HepG2 (cell line): ENCODE results near the gene ZNF281. TPM values are rescaled to one million over a fixed set of nuclear protein-coding genes. Genes with fewer than 3 reads are reported as not detected.
A peak's percentile ranks its signal among the peaks of the same experiment; 100 is the strongest.

Experiments used
- CEBPZ ChIP-seq: IDR thresholded peaks from 2 replicates; pipeline ENCODE4 v1.6.1; 2012; ENCODE audit warnings: low read length, improper control_type of control experiment
- ESRRA ChIP-seq: sonication (generic); formaldehyde crosslinking; IDR thresholded peaks from 2 replicates; pipeline ENCODE4 v1.5.1; 2020; ENCODE audit warnings: mild to moderate bottlenecking, low read depth, missing genetic modification reagents
- FOSL2 ChIP-seq: sonication (generic); formaldehyde crosslinking; IDR thresholded peaks from 2 replicates; pipeline ENCODE4 v1.4.0; 2020; ENCODE audit warnings: missing genetic modification reagents
- JUN ChIP-seq: sonication (generic); formaldehyde crosslinking; IDR thresholded peaks from 2 replicates; pipeline ENCODE4 v1.4.0; 2020; ENCODE audit warnings: mild to moderate bottlenecking, missing genetic modification reagents
- MEIS2 ChIP-seq: sonication (generic); formaldehyde crosslinking; IDR thresholded peaks from 2 replicates; pipeline ENCODE4 v1.9.0; 2021; ENCODE audit warnings: mild to moderate bottlenecking, missing genetic modification reagents
- MLLT10 ChIP-seq: sonication (generic); formaldehyde crosslinking; IDR thresholded peaks from 2 replicates; pipeline ENCODE4 v1.4.0; 2020; ENCODE audit warnings: missing genetic modification reagents
- MYC ChIP-seq: sonication (generic); formaldehyde crosslinking; IDR thresholded peaks from 2 replicates; pipeline ENCODE4 v1.9.0; 2021; ENCODE audit warnings: missing genetic modification reagents, borderline replicate concordance
- PATZ1 ChIP-seq: sonication (generic); formaldehyde crosslinking; IDR thresholded peaks from 2 replicates; pipeline ENCODE4 v1.4.0; 2020; ENCODE audit warnings: missing genetic modification reagents
- ZBTB21 ChIP-seq: sonication (generic); formaldehyde crosslinking; IDR thresholded peaks from 2 replicates; pipeline ENCODE4 v1.4.0; 2020; ENCODE audit warnings: missing genetic modification reagents
- ZNF354B ChIP-seq: sonication (generic); formaldehyde crosslinking; IDR thresholded peaks from 2 replicates; pipeline ENCODE4 v1.8.0; 2022; ENCODE audit warnings: mild to moderate bottlenecking, missing genetic modification reagents
- polyA plus RNA-seq, 8 experiments: library from polyadenylated mRNA; depleted of rRNA in 3 of 8; stranded (reverse) in 7 of 8; unstranded in 1 of 8; fragments of >200 nt; fragmentation: Illumina TruSeq in 4 of 8; extraction: Trizol in 4 of 8; gene quantifications; 2 replicates each; pipeline versions ENCODE4 v1.2.1 to v1.2.3, GENCODE V29; 2011 to 2016; ENCODE audit warnings: low read depth in 4 of 8, missing spikeins in 1 of 8, mixed read lengths in 1 of 8; ENCODE audit not compliant: insufficient read depth in 1 of 8
- total RNA-seq, 5 experiments: library from RNA; depleted of rRNA; stranded (reverse); fragments of >200 nt; fragmentation: Illumina TruSeq; extraction: Trizol; gene quantifications; 2 replicates each; pipeline ENCODE4 v1.2.3, GENCODE V29; 2016; ENCODE audit warnings: low read depth in 1 of 5
- TF ChIP-seq, protein P1 (sequence below): sonication (generic); formaldehyde crosslinking; conservative IDR thresholded peaks from 2 replicates; pipeline ENCODE4 v1.4.0; 2020; ENCODE audit warnings: missing genetic modification reagents
- TF ChIP-seq, protein P2 (sequence below): sonication (generic); formaldehyde crosslinking; IDR thresholded peaks from 2 replicates; pipeline ENCODE4 v1.4.0; 2020; ENCODE audit warnings: missing genetic modification reagents
- TF ChIP-seq, protein P3 (sequence below): sonication (generic); formaldehyde crosslinking; IDR thresholded peaks from 2 replicates; pipeline ENCODE4 v1.4.0; 2020; ENCODE audit warnings: missing genetic modification reagents
- TF ChIP-seq, protein P4 (sequence below): sonication (generic); formaldehyde crosslinking; IDR thresholded peaks from 2 replicates; pipeline ENCODE4 v1.5.1; 2020; ENCODE audit warnings: missing genetic modification reagents, mild to moderate bottlenecking, borderline replicate concordance

Gene ZNF281
- total and polyA plus RNA-seq, 2 of the 13 experiments (the other 11 are each of a cell fraction or from before 2014, with no cell fraction given) = 7.7 to 20.6 TPM

- TF ChIP-seq CEBPZ (no peak), ZNF354B (CRISPR knock-in tag) (no peak), ESRRA (CRISPR knock-in tag) (peak; percentile 46; the same call in 1 of the 2 replicates), MLLT10 (no peak), ZBTB21 (CRISPR knock-in tag) (no peak), FOSL2 (CRISPR knock-in tag) (no peak), PATZ1 (CRISPR knock-in tag) (peak; percentile 43; the same call in 1 of the 2 replicates), MYC (CRISPR knock-in tag) (0 out of 2 replicates have a peak, but pooled peaks have one; percentile 33), MEIS2 (CRISPR knock-in tag) (peak; percentile 58; the same call in 1 of the 2 replicates), JUN (no peak)
- TF ChIP-seq, protein P1, sequence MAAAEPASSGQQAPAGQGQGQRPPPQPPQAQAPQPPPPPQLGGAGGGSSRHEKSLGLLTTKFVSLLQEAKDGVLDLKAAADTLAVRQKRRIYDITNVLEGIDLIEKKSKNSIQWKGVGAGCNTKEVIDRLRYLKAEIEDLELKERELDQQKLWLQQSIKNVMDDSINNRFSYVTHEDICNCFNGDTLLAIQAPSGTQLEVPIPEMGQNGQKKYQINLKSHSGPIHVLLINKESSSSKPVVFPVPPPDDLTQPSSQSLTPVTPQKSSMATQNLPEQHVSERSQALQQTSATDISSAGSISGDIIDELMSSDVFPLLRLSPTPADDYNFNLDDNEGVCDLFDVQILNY = no peak
- TF ChIP-seq, protein P2, sequence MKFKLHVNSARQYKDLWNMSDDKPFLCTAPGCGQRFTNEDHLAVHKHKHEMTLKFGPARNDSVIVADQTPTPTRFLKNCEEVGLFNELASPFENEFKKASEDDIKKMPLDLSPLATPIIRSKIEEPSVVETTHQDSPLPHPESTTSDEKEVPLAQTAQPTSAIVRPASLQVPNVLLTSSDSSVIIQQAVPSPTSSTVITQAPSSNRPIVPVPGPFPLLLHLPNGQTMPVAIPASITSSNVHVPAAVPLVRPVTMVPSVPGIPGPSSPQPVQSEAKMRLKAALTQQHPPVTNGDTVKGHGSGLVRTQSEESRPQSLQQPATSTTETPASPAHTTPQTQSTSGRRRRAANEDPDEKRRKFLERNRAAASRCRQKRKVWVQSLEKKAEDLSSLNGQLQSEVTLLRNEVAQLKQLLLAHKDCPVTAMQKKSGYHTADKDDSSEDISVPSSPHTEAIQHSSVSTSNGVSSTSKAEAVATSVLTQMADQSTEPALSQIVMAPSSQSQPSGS (CRISPR knock-in tag) = peak; percentile 51; the same call in 1 of the 2 replicates
- TF ChIP-seq, protein P3, sequence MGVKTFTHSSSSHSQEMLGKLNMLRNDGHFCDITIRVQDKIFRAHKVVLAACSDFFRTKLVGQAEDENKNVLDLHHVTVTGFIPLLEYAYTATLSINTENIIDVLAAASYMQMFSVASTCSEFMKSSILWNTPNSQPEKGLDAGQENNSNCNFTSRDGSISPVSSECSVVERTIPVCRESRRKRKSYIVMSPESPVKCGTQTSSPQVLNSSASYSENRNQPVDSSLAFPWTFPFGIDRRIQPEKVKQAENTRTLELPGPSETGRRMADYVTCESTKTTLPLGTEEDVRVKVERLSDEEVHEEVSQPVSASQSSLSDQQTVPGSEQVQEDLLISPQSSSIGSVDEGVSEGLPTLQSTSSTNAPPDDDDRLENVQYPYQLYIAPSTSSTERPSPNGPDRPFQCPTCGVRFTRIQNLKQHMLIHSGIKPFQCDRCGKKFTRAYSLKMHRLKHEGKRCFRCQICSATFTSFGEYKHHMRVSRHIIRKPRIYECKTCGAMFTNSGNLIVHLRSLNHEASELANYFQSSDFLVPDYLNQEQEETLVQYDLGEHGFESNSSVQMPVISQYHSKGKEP (CRISPR knock-in tag) = no peak
- TF ChIP-seq, protein P4, sequence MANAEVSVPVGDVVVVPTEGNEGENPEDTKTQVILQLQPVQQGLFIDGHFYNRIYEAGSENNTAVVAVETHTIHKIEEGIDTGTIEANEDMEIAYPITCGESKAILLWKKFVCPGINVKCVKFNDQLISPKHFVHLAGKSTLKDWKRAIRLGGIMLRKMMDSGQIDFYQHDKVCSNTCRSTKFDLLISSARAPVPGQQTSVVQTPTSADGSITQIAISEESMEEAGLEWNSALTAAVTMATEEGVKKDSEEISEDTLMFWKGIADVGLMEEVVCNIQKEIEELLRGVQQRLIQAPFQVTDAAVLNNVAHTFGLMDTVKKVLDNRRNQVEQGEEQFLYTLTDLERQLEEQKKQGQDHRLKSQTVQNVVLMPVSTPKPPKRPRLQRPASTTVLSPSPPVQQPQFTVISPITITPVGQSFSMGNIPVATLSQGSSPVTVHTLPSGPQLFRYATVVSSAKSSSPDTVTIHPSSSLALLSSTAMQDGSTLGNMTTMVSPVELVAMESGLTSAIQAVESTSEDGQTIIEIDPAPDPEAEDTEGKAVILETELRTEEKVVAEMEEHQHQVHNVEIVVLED = peak; percentile 28; the same call in 1 of the 2 replicates
These were observed at the start of gene ZNF281 (continued) for GRCh38 chr1:200409761-200410565.
